Upper lobe of right lung (tissue), 1 donor: ENCODE data around the gene CFAP69. TPM values are rescaled to one million over a fixed set of nuclear protein-coding genes. Genes with fewer than 3 reads are reported as not detected.

ENCODE experiments used
- ATAC-seq: fragments of 200-7000 bp; cut with Tn5 transposase; one replicate; pipeline ENCODE4 v1.9.1; 2020; ENCODE audit warnings: mild to moderate bottlenecking, moderate library complexity
- DNase-seq: peaks from one replicate; pipeline ENCODE4 v3.0.0-alpha.2; 2020
- H3K27ac ChIP-seq: fragments of 200-600 bp; one replicate; pipeline ENCODE4 v1.8.0; 2022
- H3K27me3 ChIP-seq: fragments of 200-600 bp; one replicate; pipeline ENCODE4 v1.8.0; 2022; ENCODE audit warnings: mild to moderate bottlenecking
- H3K36me3 ChIP-seq: fragments of 200-600 bp; one replicate; pipeline ENCODE4 v1.8.0; 2022
- H3K4me1 ChIP-seq: fragments of 200-600 bp; one replicate; pipeline ENCODE4 v1.8.0; 2022
- H3K4me3 ChIP-seq: fragments of 200-600 bp; one replicate; pipeline ENCODE4 v1.8.0; 2022; ENCODE audit warnings: mild to moderate bottlenecking
- H3K9me3 ChIP-seq: fragments of 200-600 bp; one replicate; pipeline ENCODE4 v1.8.0; 2022
- CTCF ChIP-seq: fragments of 200-600 bp; IDR thresholded peaks from one replicate; pipeline ENCODE4 v1.8.0; 2022; ENCODE audit warnings: antibody characterized with exemption
- intact Hi-C: fragments of 100-400 bp; cut with DNase I; formaldehyde crosslinking; loops from one replicate; pipeline ENCODE4 v1.11.0; 2022
- total RNA-seq: library from RNA; stranded (reverse); fragmentation: NEBNext Ultra II Directional; extraction: Animal tissue kit (Norgen Biotek cat#: 25700); gene quantifications from one replicate; pipeline ENCODE4 v1.2.1, GENCODE V29; 2021
- donor health status: DM: no; HTN: yes; CAD: no; lungs with severe emphysema.

The CFAP69 gene
- total RNA-seq, 1 donor from 2014 or later: 3.0 TPM

- H3K9me3 ChIP-seq: no peaks in the 10 kb centered on the region
- no peak for TF ChIP-seq CTCF
- ATAC-seq (no peak), DNase-seq (no peak)
- H3K36me3 ChIP-seq: no peaks in the 10 kb centered on the region
- H3K4me1 ChIP-seq: no peaks in the 10 kb centered on the region
- no peak overlapping the region for H3K27ac ChIP-seq
- no peaks in the 10 kb centered on the region for H3K27me3 ChIP-seq
- intact Hi-C loops: no loop called here
- no peak overlapping the region for H3K4me3 ChIP-seq
These were observed 5.9 kb upstream of the CFAP69 start for GRCh38 chr7:90239050-90239449.

DNA sequence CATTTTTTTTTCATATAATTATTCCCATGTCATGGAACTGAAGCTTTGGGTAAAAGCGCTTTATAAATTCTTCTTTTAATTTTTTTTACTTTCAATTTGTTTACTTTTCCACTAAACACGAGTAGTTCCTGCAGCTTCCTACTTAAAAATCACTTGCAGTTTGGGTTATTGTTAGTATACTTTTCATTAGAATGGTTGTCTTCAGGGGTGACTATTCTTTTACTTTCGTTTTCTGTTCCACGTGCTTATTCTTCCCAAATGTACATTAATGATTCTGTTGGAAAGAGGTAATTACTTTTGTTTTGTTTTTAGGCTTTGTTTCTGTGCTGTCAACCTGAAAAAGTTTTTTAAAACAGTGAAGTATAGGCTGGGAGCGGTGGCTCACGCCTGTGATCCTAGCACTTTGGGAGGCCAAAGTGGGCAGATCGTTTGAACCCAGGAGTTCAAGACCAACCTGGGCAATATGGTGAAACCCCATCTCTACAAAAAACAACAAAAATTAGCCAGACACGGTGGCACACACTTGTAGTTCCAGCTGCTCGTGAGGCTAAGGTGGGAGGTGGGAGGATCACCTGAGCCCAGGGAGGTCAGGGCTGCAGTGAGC lies 5.2 kb upstream of the CFAP69 start:
- no peaks in the 10 kb centered on the region for H3K9me3 ChIP-seq
- no peaks in the 10 kb centered on the region for H3K27me3 ChIP-seq
- intact Hi-C loops: no loop called here
- no peak for TF ChIP-seq CTCF
- H3K4me3 ChIP-seq: no peak overlapping the region
- H3K4me1 ChIP-seq: peaks cover 3% of the 10 kb centered on the region
- DNase-seq (no peak), ATAC-seq (no peak)
- H3K36me3 ChIP-seq: no peaks in the 10 kb centered on the region
- H3K27ac ChIP-seq: no peak overlapping the region

- peaks cover 10% of the 10 kb centered on the region for H3K4me1 ChIP-seq
- H3K9me3 ChIP-seq: no peaks in the 10 kb centered on the region
- TF ChIP-seq CTCF: no peak
- no peaks in the 10 kb centered on the region for H3K27me3 ChIP-seq
- intact Hi-C loops: no loop called here
- ATAC-seq (no peak), DNase-seq (no peak)
- H3K36me3 ChIP-seq: no peaks in the 10 kb centered on the region
- no peak overlapping the region for H3K27ac ChIP-seq
- no peak overlapping the region for H3K4me3 ChIP-seq
These were observed 2.4 kb upstream of the CFAP69 start for GRCh38 chr7:90242369-90243168.

DNA sequence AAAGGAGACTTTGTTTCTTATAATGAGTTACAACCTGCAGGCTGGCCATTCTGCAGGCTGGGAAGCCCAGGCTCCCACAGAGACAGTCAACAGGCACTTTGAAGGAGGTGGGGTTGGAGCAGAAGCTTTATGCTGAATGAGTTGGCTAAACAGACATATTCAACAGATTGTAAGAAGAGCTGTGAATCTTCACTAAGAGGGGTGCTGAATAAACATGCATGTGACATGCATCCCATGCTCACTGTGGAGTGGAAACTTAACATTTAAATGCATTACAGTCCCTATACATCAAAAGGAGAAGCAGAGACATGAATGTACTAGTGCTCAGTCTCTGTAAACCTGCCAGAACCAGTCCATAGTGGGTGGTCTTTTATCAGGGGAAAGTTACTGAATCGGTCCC lies 1.4 kb upstream of the CFAP69 start:
- Histone ChIP-seq H3K9me3 (no peaks in the 10 kb centered on the region), H3K27ac (no peak overlapping the region), H3K27me3 (no peaks in the 10 kb centered on the region), H3K4me1 (peaks cover 10% of the 10 kb centered on the region), H3K36me3 (no peaks in the 10 kb centered on the region), H3K4me3 (no peak overlapping the region)
- no peak for TF ChIP-seq CTCF
- ATAC-seq (no peak), DNase-seq (no peak)
- intact Hi-C loops: no loop called here

GRCh38 chr7:90244565-90244908 lies 437 bp upstream of the CFAP69 start:
- intact Hi-C loops: no loop called here
- no peak for TF ChIP-seq CTCF
- peak overlapping the region; percentile 89 for H3K4me3 ChIP-seq
- peaks cover 10% of the 10 kb centered on the region for H3K4me1 ChIP-seq
- DNase-seq (no peak), ATAC-seq (no peak)
- H3K9me3 ChIP-seq: no peaks in the 10 kb centered on the region
- no peaks in the 10 kb centered on the region for H3K36me3 ChIP-seq
- H3K27me3 ChIP-seq: no peaks in the 10 kb centered on the region
- no peak overlapping the region for H3K27ac ChIP-seq
